Sigmoid colon (tissue), 7 donors: ENCODE measurements around the gene OMP. TPM values are rescaled to one million over a fixed set of nuclear protein-coding genes. Genes with fewer than 3 reads are reported as not detected.

Experiments used
- DNase-seq: peaks from one replicate; pipeline ENCODE4 v3.0.0-alpha.2; 2019
- H3K27ac ChIP-seq, 4 donors: fragments of 200-600 bp; sonication (generic); one replicate each; pipeline ENCODE4 v1.5.1; 2016 to 2019; ENCODE audit warnings: mild to moderate bottlenecking in 1 of 4
- H3K27me3 ChIP-seq, 3 donors: fragments of 200-600 bp; sonication (generic); one replicate each; pipeline ENCODE4 v1.5.1; 2019; ENCODE audit warnings: mild to moderate bottlenecking in 1 of 3
- H3K36me3 ChIP-seq, 4 donors: fragments of 200-600 bp; sonication (generic); one replicate each; pipeline ENCODE4 v1.5.1; 2016 to 2019
- H3K4me1 ChIP-seq, 4 donors: fragments of 200-600 bp; sonication (generic); one replicate each; pipeline ENCODE4 v1.5.1; 2017 to 2019
- H3K4me3 ChIP-seq, 4 donors: fragments of 200-600 bp; sonication (generic); one replicate each; pipeline ENCODE4 v1.5.1; 2017 to 2019; ENCODE audit warnings: mild to moderate bottlenecking in 2 of 4, moderate library complexity in 1 of 4
- H3K9me3 ChIP-seq, 4 donors: fragments of 200-600 bp in 3 of 4; sonication (generic) in 3 of 4; one replicate each; pipeline versions ENCODE4 v1.5.1 to v1.6.1; 2013 to 2019
- CTCF ChIP-seq, 4 experiments: fragments of 450-650 bp in 3 of 4; fragments of 200-600 bp in 1 of 4; IDR thresholded peaks; one replicate each; pipeline ENCODE4 v1.5.1; 2016 to 2019; ENCODE audit warnings: antibody characterized with exemption in 4 of 4, mild to moderate bottlenecking in 3 of 4, moderate library complexity in 2 of 4
- EP300 ChIP-seq, 4 donors: sonication (generic); formaldehyde crosslinking; IDR thresholded peaks; one replicate each; pipeline ENCODE4 v1.6.1; 2017; ENCODE audit warnings: antibody characterized with exemption in 4 of 4
- POLR2A ChIP-seq, 2 donors: fragments of 450-650 bp; IDR thresholded peaks; one replicate each; pipeline ENCODE4 v1.6.1; 2016; ENCODE audit warnings: antibody characterized with exemption in 2 of 2, mild to moderate bottlenecking in 2 of 2, moderate library complexity in 2 of 2
- POLR2AphosphoS5 ChIP-seq, 4 donors: sonication (generic); formaldehyde crosslinking; IDR thresholded peaks; one replicate each; pipeline ENCODE4 v1.6.1; 2017; ENCODE audit warnings: antibody characterized with exemption in 4 of 4
- WGBS, 2 donors: extraction: QIAGEN DNeasy Blood & Tissue Kit; methylation state at CpG; one replicate each; pipeline ENCODE4 v1.1.7; 2013; 5-methylcytosine and 5-hydroxymethylcytosine counted together
- intact Hi-C: fragments of 100-400 bp; cut with DNase I; formaldehyde crosslinking; loops from one replicate; pipeline ENCODE4 v1.15.1; 2023
- polyA plus RNA-seq, 3 donors: library from polyadenylated mRNA; stranded (reverse); fragments of 200-250 nt; gene quantifications; one replicate each; pipeline ENCODE4 v1.2.3, GENCODE V29; 2013
- total RNA-seq, 4 donors: library from RNA; depleted of rRNA; stranded (reverse); fragments of >200 nt; gene quantifications; one replicate each; pipeline ENCODE4 v1.1.0, GENCODE V29; 2016
- donor health status: healthy with polysubstance abuse.
- donor health status: Bipolar disorder and iron deficiency.
- donor health status: healthy.

OMP gene
- total and polyA plus RNA-seq, 7 donors, result 1.4 to 4.5 TPM; not detected in 5

GRCh38 chr11:77103319-77103718, 679 bp downstream of the OMP start:
- intact Hi-C loops, result no loop called here
- Histone ChIP-seq H3K4me1 (peaks cover 0 to 14% (median 12%) of the 10 kb centered on the region in 4 donors), H3K9me3 (no peaks in the 10 kb centered on the region), H3K27me3 (no peaks in the 10 kb centered on the region), H3K4me3 (no peak overlapping the region), H3K36me3 (peaks cover 0 to 5% (median 0%) of the 10 kb centered on the region in 4 donors), H3K27ac (no peak overlapping the region)
- TF ChIP-seq CTCF (IDR thresholded peaks at IDR 0.05) (no peak), POLR2AphosphoS5 (IDR thresholded peaks at IDR 0.05) (no peak), POLR2A (IDR thresholded peaks at IDR 0.05) (no peak), EP300 (IDR thresholded peaks at IDR 0.05) (no peak)
- DNase-seq, result no peak
- WGBS, 2 donors, result 82 to 91% methylated on average over 2 of the region's 2 CpGs

- H3K27me3 ChIP-seq, result no peaks in the 10 kb centered on the region
- peaks cover 0 to 5% (median 0%) of the 10 kb centered on the region in 4 donors for H3K36me3 ChIP-seq
- no peak for DNase-seq
- TF ChIP-seq POLR2AphosphoS5 (IDR thresholded peaks at IDR 0.05) (no peak), EP300 (IDR thresholded peaks at IDR 0.05) (no peak), CTCF (IDR thresholded peaks at IDR 0.05) (no peak), POLR2A (IDR thresholded peaks at IDR 0.05) (no peak)
- intact Hi-C loops, result no loop called here
- no peaks in the 10 kb centered on the region for H3K9me3 ChIP-seq
- 84 to 86% methylated on average over 8 of the region's 8 CpGs for WGBS, 2 donors
- no peak overlapping the region for H3K27ac ChIP-seq
- H3K4me1 ChIP-seq, result peaks cover 0 to 17% (median 16%) of the 10 kb centered on the region in 4 donors
- H3K4me3 ChIP-seq, result no peak overlapping the region
These were observed 2.1 kb downstream of the OMP start for GRCh38 chr11:77104727-77105126.

GRCh38 chr11:77106321-77106720, 3.7 kb downstream of the OMP start:
- DNase-seq, result no peak
- WGBS, 2 donors, result 56 to 78% methylated on average over 7 of the region's 7 CpGs
- no peak overlapping the region for H3K4me3 ChIP-seq
- H3K9me3 ChIP-seq, result no peaks in the 10 kb centered on the region
- no peak overlapping the region for H3K27ac ChIP-seq
- H3K36me3 ChIP-seq, result peaks cover 0 to 5% (median 0%) of the 10 kb centered on the region in 4 donors
- H3K4me1 ChIP-seq, result peaks cover 0 to 18% (median 16%) of the 10 kb centered on the region in 4 donors
- intact Hi-C loops, result no loop called here
- TF ChIP-seq CTCF (IDR thresholded peaks at IDR 0.05) (no peak), POLR2A (IDR thresholded peaks at IDR 0.05) (no peak), POLR2AphosphoS5 (IDR thresholded peaks at IDR 0.05) (no peak), EP300 (IDR thresholded peaks at IDR 0.05) (no peak)
- no peaks in the 10 kb centered on the region for H3K27me3 ChIP-seq

GRCh38 chr11:77106759-77107158, 4.1 kb downstream of the OMP start:
- Histone ChIP-seq H3K9me3 (no peaks in the 10 kb centered on the region), H3K27me3 (no peaks in the 10 kb centered on the region), H3K4me3 (no peak overlapping the region), H3K4me1 (peaks cover 0 to 18% (median 16%) of the 10 kb centered on the region in 4 donors), H3K36me3 (peaks cover 0 to 5% (median 0%) of the 10 kb centered on the region in 4 donors), H3K27ac (no peak overlapping the region)
- 96 to 97% methylated on average over 13 of the region's 13 CpGs for WGBS, 2 donors
- DNase-seq, result no peak
- TF ChIP-seq POLR2A (IDR thresholded peaks at IDR 0.05) (no peak), EP300 (IDR thresholded peaks at IDR 0.05) (no peak)
- intact Hi-C loops, result no loop called here

- H3K27me3 ChIP-seq, result no peaks in the 10 kb centered on the region
- no peak overlapping the region for H3K27ac ChIP-seq
- H3K9me3 ChIP-seq, result no peaks in the 10 kb centered on the region
- no peak overlapping the region for H3K4me3 ChIP-seq
- no peak for DNase-seq
- no peak for TF ChIP-seq POLR2A (IDR thresholded peaks at IDR 0.05)
- TF ChIP-seq CTCF (IDR thresholded peaks at IDR 0.05), result no peak
- TF ChIP-seq POLR2AphosphoS5 (IDR thresholded peaks at IDR 0.05), result no peak
- no peak for TF ChIP-seq EP300 (IDR thresholded peaks at IDR 0.05)
- intact Hi-C loops, result no loop called here
- peaks cover 0 to 18% (median 16%) of the 10 kb centered on the region in 4 donors for H3K4me1 ChIP-seq
- H3K36me3 ChIP-seq, result peaks cover 0 to 3% (median 0%) of the 10 kb centered on the region in 4 donors
- WGBS, 2 donors, result 14 to 54% methylated on average over 3 of the region's 3 CpGs
These were observed 5.3 kb downstream of the OMP start for GRCh38 chr11:77107950-77108349.
